ENCODE measurements around the gene GPHA2. TPM values are rescaled to one million over a fixed set of nuclear protein-coding genes. Genes with fewer than 3 reads are reported as not detected.

The GPHA2 gene
- polyA plus RNA-seq, 1 of the 3 experiments (the other 2 are of a cell fraction): not detected

DNA sequence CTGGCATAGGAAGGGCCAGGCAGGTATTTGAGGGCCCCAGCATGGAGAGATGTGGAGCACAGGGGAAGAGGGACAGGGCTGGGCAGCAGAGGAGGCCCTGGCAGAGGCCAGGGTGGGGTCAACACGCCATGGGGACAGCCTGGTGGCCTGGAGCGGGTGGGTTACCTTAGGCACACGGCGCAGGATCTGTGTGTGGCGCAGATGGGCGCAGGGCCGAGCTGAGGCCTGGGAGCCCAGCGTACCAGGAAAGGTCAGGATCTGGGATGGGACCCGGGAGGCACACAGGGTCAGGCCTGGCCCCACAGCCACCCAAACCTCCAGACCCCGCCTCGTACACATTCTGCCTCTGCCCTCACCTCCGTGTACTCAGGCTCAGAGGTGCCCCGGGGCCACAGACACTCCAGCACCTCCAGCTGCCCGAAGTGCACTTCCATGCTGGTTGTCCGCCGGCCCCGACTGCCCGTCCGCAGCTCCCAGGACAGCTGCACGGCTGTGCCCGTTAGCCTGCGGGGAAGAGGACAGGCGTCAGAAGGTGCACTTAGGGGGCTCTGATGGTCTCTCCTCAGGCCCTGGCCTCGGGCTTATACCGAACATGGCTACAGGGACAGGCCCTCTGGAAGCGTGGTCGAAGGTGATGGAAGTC, 25.1 kb downstream of the GPHA2 start:
- Histone ChIP-seq H3K36me3 (replicated peaks in 1 of 2; ENCODE audit: control insufficient read depth in 1 of 2, insufficient read depth in 2 of 2, low read length in 1 of 2) (peaks cover 0 to 71% of the 10 kb centered on the region in 2 experiments), H3K27me3 (ENCODE audit: insufficient read depth) (no peaks in the 10 kb centered on the region), H3K79me2 (ENCODE audit: insufficient read depth) (peaks cover 2% of the 10 kb centered on the region; the same call in 1 of the 2 replicates), H3K9ac (no peak overlapping the region), H3K27ac (ENCODE audit: low read depth in 2 of 2, low read length in 1 of 2) (no peak overlapping the region), H3F3A (replicated peaks; ENCODE audit: insufficient read depth) (no peaks in the 10 kb centered on the region), H3K9me3 (no peaks in the 10 kb centered on the region), H4K20me1 (ENCODE audit: insufficient read depth) (no peaks in the 10 kb centered on the region), H3K4me1 (ENCODE audit: control insufficient read depth in 1 of 2, insufficient read depth in 2 of 2, low read depth in 1 of 2, low read length in 1 of 2) (peaks cover 0 to 1% of the 10 kb centered on the region in 2 experiments; a peak in 1 of 4 replicates), H3K9me2 (no peaks in the 10 kb centered on the region), H2AFZ (ENCODE audit: low read depth) (no peak overlapping the region), H3K4me2 (no peak overlapping the region), H3K4me3 (ENCODE audit: low read depth in 2 of 2, low read length in 1 of 2) (no peak overlapping the region)
- no peak for DNase-seq
- WGBS (ENCODE audit: low lambda C conversion rate): 92% methylated on average over 14 of the region's 27 CpGs
- POLR2A ChIA-PET: no interaction called here
- TF ChIP-seq NFIC (IDR thresholded peaks at IDR 0.05; ENCODE audit: borderline replicate concordance) (no peak), CHD2 (IDR thresholded peaks at IDR 0.05; ENCODE audit: low read length, partially characterized antibody) (no peak), RXRA (IDR thresholded peaks at IDR 0.05; ENCODE audit: borderline replicate concordance, low read depth) (no peak), POLR2AphosphoS5 (IDR thresholded peaks at IDR 0.05; ENCODE audit: low read depth, low read length) (no peak), RCOR1 (IDR thresholded peaks at IDR 0.05; ENCODE audit: low read length) (no peak), YY1 (IDR thresholded peaks at IDR 0.05; ENCODE audit: low read depth) (no peak), GATA2 (CRISPR knock-in tag; IDR thresholded peaks at IDR 0.05) (no peak), EZH2phosphoT487 (IDR thresholded peaks at IDR 0.05; ENCODE audit: borderline replicate concordance, low read depth) (no peak), MXI1 (IDR thresholded peaks at IDR 0.05; ENCODE audit: low read depth, low read length) (no peak), RFX5 (IDR thresholded peaks at IDR 0.05; ENCODE audit: low read length) (no peak), TEAD4 (IDR thresholded peaks at IDR 0.05; ENCODE audit: borderline replicate concordance, insufficient read depth) (no peak), RAD21 (IDR thresholded peaks at IDR 0.05; ENCODE audit: low read length) (no peak), TAF1 (IDR thresholded peaks at IDR 0.05; ENCODE audit: borderline replicate concordance, low read depth, low read length) (no peak)
- TF ChIP-seq, protein P1, sequence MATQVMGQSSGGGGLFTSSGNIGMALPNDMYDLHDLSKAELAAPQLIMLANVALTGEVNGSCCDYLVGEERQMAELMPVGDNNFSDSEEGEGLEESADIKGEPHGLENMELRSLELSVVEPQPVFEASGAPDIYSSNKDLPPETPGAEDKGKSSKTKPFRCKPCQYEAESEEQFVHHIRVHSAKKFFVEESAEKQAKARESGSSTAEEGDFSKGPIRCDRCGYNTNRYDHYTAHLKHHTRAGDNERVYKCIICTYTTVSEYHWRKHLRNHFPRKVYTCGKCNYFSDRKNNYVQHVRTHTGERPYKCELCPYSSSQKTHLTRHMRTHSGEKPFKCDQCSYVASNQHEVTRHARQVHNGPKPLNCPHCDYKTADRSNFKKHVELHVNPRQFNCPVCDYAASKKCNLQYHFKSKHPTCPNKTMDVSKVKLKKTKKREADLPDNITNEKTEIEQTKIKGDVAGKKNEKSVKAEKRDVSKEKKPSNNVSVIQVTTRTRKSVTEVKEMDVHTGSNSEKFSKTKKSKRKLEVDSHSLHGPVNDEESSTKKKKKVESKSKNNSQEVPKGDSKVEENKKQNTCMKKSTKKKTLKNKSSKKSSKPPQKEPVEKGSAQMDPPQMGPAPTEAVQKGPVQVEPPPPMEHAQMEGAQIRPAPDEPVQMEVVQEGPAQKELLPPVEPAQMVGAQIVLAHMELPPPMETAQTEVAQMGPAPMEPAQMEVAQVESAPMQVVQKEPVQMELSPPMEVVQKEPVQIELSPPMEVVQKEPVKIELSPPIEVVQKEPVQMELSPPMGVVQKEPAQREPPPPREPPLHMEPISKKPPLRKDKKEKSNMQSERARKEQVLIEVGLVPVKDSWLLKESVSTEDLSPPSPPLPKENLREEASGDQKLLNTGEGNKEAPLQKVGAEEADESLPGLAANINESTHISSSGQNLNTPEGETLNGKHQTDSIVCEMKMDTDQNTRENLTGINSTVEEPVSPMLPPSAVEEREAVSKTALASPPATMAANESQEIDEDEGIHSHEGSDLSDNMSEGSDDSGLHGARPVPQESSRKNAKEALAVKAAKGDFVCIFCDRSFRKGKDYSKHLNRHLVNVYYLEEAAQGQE (IDR thresholded peaks at IDR 0.05; ENCODE audit: low read depth, low read length): no peak
- CTCF ChIA-PET: interaction anchor here (0.6 to 1.3 kb wide), 3 partner anchors 11 to 207 kb away, joined by 3 read pairs; partner anchors contain the start of gene ZNHIT2
